Measurements from ENCODE around the gene MRGPRF. TPM values are rescaled to one million over a fixed set of nuclear protein-coding genes. Genes with fewer than 3 reads are reported as not detected.

Gene MRGPRF
- total and polyA plus RNA-seq, 2 donors (not counting 1 experiment from before 2014, with no cell fraction given): not detected

- ChIA-PET CTCF (interaction anchor here (1.6 kb wide), 1 partner anchor 132 kb away, joined by 5 read pairs; no protein-coding TSS in a partner anchor), POLR2A (no interaction called here)
- Histone ChIP-seq H3K27me3 (replicated peaks in 1 of 4; ENCODE audit: control extremely low read depth in 1 of 4, control insufficient read depth in 3 of 4, insufficient read depth in 4 of 4, low read length in 3 of 4) (peaks cover 0 to 8% (median 0%) of the 10 kb centered on the region in 4 experiments), H3K36me3 (replicated peaks in 1 of 2; ENCODE audit: control extremely low read depth in 1 of 2, control insufficient read depth in 1 of 2, extremely low read depth in 1 of 2, insufficient read depth in 2 of 2, low read length in 1 of 2) (no peaks in the 10 kb centered on the region), H2AFZ (ENCODE audit: insufficient read depth, low read depth, low read length, poor library complexity, severe bottlenecking) (no peak overlapping the region), H3K9ac (ENCODE audit: low read length) (no peak overlapping the region), H3K79me2 (ENCODE audit: control insufficient read depth, insufficient read depth, low read length) (no peaks in the 10 kb centered on the region), H3K4me1 (ENCODE audit: control insufficient read depth in 2 of 2, insufficient read depth in 2 of 2, low read length in 2 of 2) (peaks cover 4 to 13% of the 10 kb centered on the region in 2 donors), H3K27ac (ENCODE audit: low read length in 2 of 2) (no peak overlapping the region), H3K4me2 (replicated peaks; ENCODE audit: low read depth, low read length, poor library complexity, severe bottlenecking) (peak overlapping the region; percentile 22), H4K20me1 (ENCODE audit: control insufficient read depth, insufficient read depth, low read length, poor library complexity, severe bottlenecking) (no peaks in the 10 kb centered on the region), H3K9me3 (ENCODE audit: control extremely low read depth in 1 of 3, control insufficient read depth in 2 of 3, insufficient read depth in 1 of 3, low read length in 2 of 3) (peaks cover 0 to 13% (median 0%) of the 10 kb centered on the region in 3 donors), H3K4me3 (ENCODE audit: control extremely low read depth in 1 of 5, extremely low read depth in 1 of 5, insufficient read depth in 1 of 5, low read depth in 2 of 5, low read length in 4 of 5) (no peak overlapping the region)
- peaks cover 8% of the 10 kb centered on the region for H3K4me1 Mint-ChIP-seq
- intact Hi-C loops (cut with micrococcal nuclease): loop anchor here (2.0 kb wide), 1 partner anchor 132 kb away; no protein-coding TSS in a partner anchor
- no peak for DNase-seq
- ATAC-seq (ENCODE audit: low read depth): no peak
- WGBS (ENCODE audit: insufficient coverage): 93% methylated on average over 6 of the region's 12 CpGs
- TF ChIP-seq EZH2 (IDR thresholded peaks at IDR 0.05; ENCODE audit: borderline replicate concordance, insufficient read depth, low read depth, low read length, poor library complexity, severe bottlenecking) (no peak), CTCF (IDR thresholded peaks at IDR 0.05) (no peak)
- no peak overlapping the region for H3K27ac Mint-ChIP-seq
- no peak overlapping the region for H3K4me3 Mint-ChIP-seq
- no peaks in the 10 kb centered on the region for H3K27me3 Mint-ChIP-seq
- H3K9me3 Mint-ChIP-seq (ENCODE audit: insufficient read depth): no peaks in the 10 kb centered on the region
Observed at GRCh38 chr11:68956547-68957254, 56.3 kb downstream of the MRGPRF start.

DNA sequence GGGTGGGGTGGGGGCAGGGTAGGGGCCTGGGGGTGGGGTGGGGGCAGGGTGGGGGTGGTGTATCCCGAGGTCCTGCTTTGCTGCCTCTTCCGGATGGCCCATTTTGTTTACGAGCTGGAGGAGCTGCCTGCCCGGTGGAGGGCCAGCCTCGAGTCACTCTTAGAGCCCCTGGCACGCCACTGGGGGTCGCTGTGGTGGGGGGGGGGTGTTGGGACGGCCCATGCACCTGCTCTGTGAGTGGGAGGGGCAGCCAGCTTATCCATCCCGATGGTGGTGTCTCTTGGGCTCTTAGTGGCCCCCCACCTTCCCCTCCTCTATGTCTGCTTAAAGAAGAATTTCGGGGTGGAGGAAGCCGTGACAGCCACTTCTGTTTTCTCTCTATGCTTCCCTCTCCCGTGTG lies 56.9 kb downstream of the MRGPRF start:
- ChIA-PET POLR2A (no interaction called here), CTCF (interaction anchor here (1.6 kb wide), 1 partner anchor 132 kb away, joined by 5 read pairs; no protein-coding TSS in a partner anchor)
- intact Hi-C loops (cut with micrococcal nuclease): loop anchor here (2.0 kb wide), 1 partner anchor 133 kb away; no protein-coding TSS in a partner anchor
- ATAC-seq (ENCODE audit: low read depth) (no peak), DNase-seq (peak; percentile 53)
- Histone ChIP-seq H3K79me2 (ENCODE audit: control insufficient read depth, insufficient read depth, low read length) (no peaks in the 10 kb centered on the region), H3K9me3 (ENCODE audit: control extremely low read depth in 1 of 3, control insufficient read depth in 2 of 3, insufficient read depth in 1 of 3, low read length in 2 of 3) (peaks cover 0 to 13% (median 0%) of the 10 kb centered on the region in 3 donors), H3K27me3 (replicated peaks in 1 of 4; ENCODE audit: control extremely low read depth in 1 of 4, control insufficient read depth in 3 of 4, insufficient read depth in 4 of 4, low read length in 3 of 4) (peaks cover 0 to 8% (median 0%) of the 10 kb centered on the region in 4 experiments), H3K36me3 (replicated peaks in 1 of 2; ENCODE audit: control extremely low read depth in 1 of 2, control insufficient read depth in 1 of 2, extremely low read depth in 1 of 2, insufficient read depth in 2 of 2, low read length in 1 of 2) (no peaks in the 10 kb centered on the region), H3K9ac (ENCODE audit: low read length) (no peak overlapping the region), H3K4me1 (ENCODE audit: control insufficient read depth in 2 of 2, insufficient read depth in 2 of 2, low read length in 2 of 2) (peaks cover 4 to 13% of the 10 kb centered on the region in 2 donors), H3K4me2 (replicated peaks; ENCODE audit: low read depth, low read length, poor library complexity, severe bottlenecking) (peak overlapping the region; percentile 22), H3K27ac (ENCODE audit: low read length in 2 of 2) (no peak overlapping the region), H4K20me1 (ENCODE audit: control insufficient read depth, insufficient read depth, low read length, poor library complexity, severe bottlenecking) (no peaks in the 10 kb centered on the region), H3K4me3 (ENCODE audit: control extremely low read depth in 1 of 5, extremely low read depth in 1 of 5, insufficient read depth in 1 of 5, low read depth in 2 of 5, low read length in 4 of 5) (no peak overlapping the region), H2AFZ (ENCODE audit: insufficient read depth, low read depth, low read length, poor library complexity, severe bottlenecking) (no peak overlapping the region)
- no peak overlapping the region for H3K4me3 Mint-ChIP-seq
- no peaks in the 10 kb centered on the region for H3K9me3 Mint-ChIP-seq (ENCODE audit: insufficient read depth)
- H3K27me3 Mint-ChIP-seq: no peaks in the 10 kb centered on the region
- no peak overlapping the region for H3K27ac Mint-ChIP-seq
- TF ChIP-seq EZH2 (IDR thresholded peaks at IDR 0.05; ENCODE audit: borderline replicate concordance, insufficient read depth, low read depth, low read length, poor library complexity, severe bottlenecking) (no peak), CTCF (IDR thresholded peaks at IDR 0.05) (peak; percentile 27)
- peaks cover 8% of the 10 kb centered on the region for H3K4me1 Mint-ChIP-seq
- 0% methylated on average over 4 of the region's 12 CpGs for WGBS (ENCODE audit: insufficient coverage)

Data from B cell (primary cell).